Muscle layer of duodenum (tissue), 2 donors: ENCODE data around the gene SLC45A2.
A peak's percentile ranks its signal among the peaks of the same experiment; 100 is the strongest.
"Not testable (repeated sequence)": the region's sequence is repeated elsewhere in the genome, so short reads cannot be mapped to it uniquely, and the experiment has no call there.

Experiments
- H3K27ac ChIP-seq: one replicate; pipeline ENCODE4 v1.7.0; 2013; ENCODE audit warnings: mild to moderate bottlenecking, low read length
- H3K27me3 ChIP-seq: one replicate; pipeline ENCODE4 v1.7.0; 2013; ENCODE audit warnings: low read depth, mild to moderate bottlenecking, control low read depth, low read length
- H3K36me3 ChIP-seq, 2 donors: one replicate each; pipeline ENCODE4 v1.7.0; 2013; ENCODE audit warnings: low read length in 2 of 2, control low read depth in 1 of 2, mild to moderate bottlenecking in 1 of 2; ENCODE audit not compliant: insufficient read depth in 2 of 2, control insufficient read depth in 1 of 2
- H3K4me1 ChIP-seq, 2 donors: one replicate each; pipeline ENCODE4 v1.7.0; 2013; ENCODE audit warnings: low read length in 2 of 2, mild to moderate bottlenecking in 2 of 2, control low read depth in 1 of 2, moderate library complexity in 1 of 2; ENCODE audit not compliant: insufficient read depth in 2 of 2, control insufficient read depth in 1 of 2
- H3K4me3 ChIP-seq, 2 donors: one replicate each; pipeline ENCODE4 v1.7.0; 2013; ENCODE audit warnings: low read length in 2 of 2, low read depth in 1 of 2, mild to moderate bottlenecking in 1 of 2
- H3K9me3 ChIP-seq, 2 donors: one replicate each; pipeline ENCODE4 v1.7.0; 2013; ENCODE audit warnings: low read length in 2 of 2, control low read depth in 1 of 2, mild to moderate bottlenecking in 1 of 2; ENCODE audit not compliant: control insufficient read depth in 1 of 2
- donor health status: healthy.

The SLC45A2 gene

GRCh38 chr5:34016750-34017149, 32.3 kb upstream of the SLC45A2 start:
- peaks cover 0 to 8% of the 10 kb centered on the region in 2 donors for H3K36me3 ChIP-seq
- H3K4me3 ChIP-seq = no peak overlapping the region
- no peaks in the 10 kb centered on the region for H3K4me1 ChIP-seq
- no peak overlapping the region for H3K27ac ChIP-seq
- H3K9me3 ChIP-seq = no peaks in the 10 kb centered on the region
- no peaks in the 10 kb centered on the region for H3K27me3 ChIP-seq

GRCh38 chr5:34016222-34016621, 31.7 kb upstream of the SLC45A2 start:
- no peaks in the 10 kb centered on the region for H3K4me1 ChIP-seq
- H3K4me3 ChIP-seq = no peak overlapping the region
- H3K27me3 ChIP-seq = no peaks in the 10 kb centered on the region
- no peak overlapping the region for H3K27ac ChIP-seq
- no peaks in the 10 kb centered on the region for H3K9me3 ChIP-seq
- H3K36me3 ChIP-seq = peaks cover 0 to 8% of the 10 kb centered on the region in 2 donors

GRCh38 chr5:34015120-34015822, 30.8 kb upstream of the SLC45A2 start:
- no peaks in the 10 kb centered on the region for H3K9me3 ChIP-seq
- no peaks in the 10 kb centered on the region for H3K27me3 ChIP-seq
- H3K36me3 ChIP-seq = peaks cover 0 to 7% of the 10 kb centered on the region in 2 donors
- no peaks in the 10 kb centered on the region for H3K4me1 ChIP-seq
- H3K4me3 ChIP-seq = no peak overlapping the region
- no peak overlapping the region for H3K27ac ChIP-seq

GRCh38 chr5:34014626-34015025, 30.1 kb upstream of the SLC45A2 start:
- Histone ChIP-seq H3K36me3 (peaks cover 0 to under 1% of the 10 kb centered on the region in 2 donors), H3K9me3 (no peaks in the 10 kb centered on the region), H3K27me3 (no peaks in the 10 kb centered on the region), H3K4me3 (no peak overlapping the region), H3K27ac (no peak overlapping the region), H3K4me1 (no peaks in the 10 kb centered on the region)

- no peaks in the 10 kb centered on the region for H3K9me3 ChIP-seq
- H3K36me3 ChIP-seq = no peaks in the 10 kb centered on the region
- no peak overlapping the region for H3K4me3 ChIP-seq
Measured at GRCh38 chr5:34013547-34013946, 29.1 kb upstream of the SLC45A2 start.

GRCh38 chr5:34012791-34013190, 28.3 kb upstream of the SLC45A2 start:
- peaks cover 0 to 4% of the 10 kb centered on the region in 2 donors for H3K36me3 ChIP-seq
- H3K27me3 ChIP-seq = no peaks in the 10 kb centered on the region
- no peak overlapping the region for H3K4me3 ChIP-seq
- peaks cover 0 to 6% of the 10 kb centered on the region in 2 donors for H3K4me1 ChIP-seq
- H3K9me3 ChIP-seq = no peaks in the 10 kb centered on the region
- no peak overlapping the region for H3K27ac ChIP-seq

More at GRCh38 chr5:34013547-34013946, 29.1 kb upstream of the SLC45A2 start:
- no peaks in the 10 kb centered on the region for H3K27me3 ChIP-seq
- no peak overlapping the region for H3K27ac ChIP-seq
- H3K4me1 ChIP-seq = peaks cover 0 to 4% of the 10 kb centered on the region in 2 donors

- H3K27ac ChIP-seq = no peak overlapping the region
- no peaks in the 10 kb centered on the region for H3K27me3 ChIP-seq
- peaks cover 0 to 4% of the 10 kb centered on the region in 2 donors for H3K36me3 ChIP-seq
- H3K4me3 ChIP-seq = no peak overlapping the region
- peaks cover 7 to 12% of the 10 kb centered on the region in 2 donors for H3K4me1 ChIP-seq
- no peaks in the 10 kb centered on the region for H3K9me3 ChIP-seq
Measured at GRCh38 chr5:34011536-34011935, 27.0 kb upstream of the SLC45A2 start.

- peaks cover 12 to 21% of the 10 kb centered on the region in 2 donors for H3K4me1 ChIP-seq
- H3K27ac ChIP-seq, H3K27me3 ChIP-seq, H3K9me3 ChIP-seq, H3K36me3 ChIP-seq, H3K4me3 ChIP-seq: not testable (repeated sequence)
Measured at GRCh38 chr5:34010146-34010545, 25.7 kb upstream of the SLC45A2 start.

GRCh38 chr5:34009610-34010009, 25.1 kb upstream of the SLC45A2 start:
- H3K4me3 ChIP-seq = no peak overlapping the region
- no peaks in the 10 kb centered on the region for H3K9me3 ChIP-seq
- peaks cover 12 to 23% of the 10 kb centered on the region in 2 donors for H3K4me1 ChIP-seq
- no peaks in the 10 kb centered on the region for H3K27me3 ChIP-seq
- no peak overlapping the region for H3K27ac ChIP-seq
- H3K36me3 ChIP-seq = peaks cover 0 to 4% of the 10 kb centered on the region in 2 donors

GRCh38 chr5:34008802-34009201, 24.3 kb upstream of the SLC45A2 start:
- peak overlapping the region; percentile 96 for H3K27ac ChIP-seq
- H3K4me1 ChIP-seq = peaks cover 12 to 23% of the 10 kb centered on the region in 2 donors
- H3K4me3 ChIP-seq = peak overlapping the region; percentile 91 to 97
- H3K27me3 ChIP-seq = no peaks in the 10 kb centered on the region
- H3K36me3 ChIP-seq = peaks cover 3 to 11% of the 10 kb centered on the region in 2 donors
- no peaks in the 10 kb centered on the region for H3K9me3 ChIP-seq

GRCh38 chr5:34007621-34008600, 23.4 kb upstream of the SLC45A2 start, which contains the start of gene AMACR:
AMACR (minus strand) TSS chr5:34008050; CDS start chr5:34008019, 31 bp downstream.
- Histone ChIP-seq H3K4me3 (peak within 1 kb of the TSS; percentile 91 to 97), H3K27ac (peak within 1 kb of the TSS; percentile 96), H3K4me1 (peaks cover 12 to 23% of the 10 kb centered on the region in 2 donors), H3K27me3 (no peaks in the 10 kb centered on the region), H3K9me3 (no peaks in the 10 kb centered on the region), H3K36me3 (peaks cover 9 to 13% of the 10 kb centered on the region in 2 donors)
